Measurements from ENCODE around the gene ACOX3. TPM values are rescaled to one million over a fixed set of nuclear protein-coding genes. Genes with fewer than 3 reads are reported as not detected.
A peak's percentile ranks its signal among the peaks of the same experiment; 100 is the strongest.

ACOX3 gene
- total and polyA plus RNA-seq, 4 experiments from 2014 or later = 13.3 to 17.3 (median 16.4) TPM

GRCh38 chr4:8472158-8472688 is 31.7 kb upstream of the ACOX3 start:
- no peaks in the 10 kb centered on the region for H3K27me3 Mint-ChIP-seq
- ChIA-PET CTCF (ENCODE audit: partially characterized antibody) (no interaction called here), POLR2A (ENCODE audit: partially characterized antibody) (no interaction called here)
- H3K27ac Mint-ChIP-seq = peak overlapping the region in 2 of 7 donors; percentile 45 to 49
- Histone ChIP-seq H3K9me3 (ENCODE audit: control insufficient read depth in 1 of 2, low read length in 2 of 2) (no peaks in the 10 kb centered on the region), H3K27me3 (ENCODE audit: insufficient read depth, low read length) (no peaks in the 10 kb centered on the region), H3K4me1 (ENCODE audit: insufficient read depth, low read length) (no peaks in the 10 kb centered on the region), H3K27ac (ENCODE audit: low read depth, low read length) (no peak overlapping the region), H3K4me3 (ENCODE audit: low read length in 2 of 2) (no peak overlapping the region), H3K36me3 (ENCODE audit: insufficient read depth, low read length) (peaks cover 14% of the 10 kb centered on the region)
- H3K9me3 Mint-ChIP-seq = no peaks in the 10 kb centered on the region
- H3K4me1 Mint-ChIP-seq = peaks cover 0 to 4% (median 2%) of the 10 kb centered on the region in 4 donors
- H3K4me3 Mint-ChIP-seq = no peak overlapping the region
- DNase-seq = no peak
- intact Hi-C loops (cut with micrococcal nuclease) = no loop called here
- peaks cover 29 to 37% of the 10 kb centered on the region in 2 donors for H3K36me3 Mint-ChIP-seq

GRCh38 chr4:8471211-8471875 is 30.8 kb upstream of the ACOX3 start:
- POLR2A ChIA-PET (ENCODE audit: partially characterized antibody) = no interaction called here

GRCh38 chr4:8470451-8471024 is 30.0 kb upstream of the ACOX3 start:
- intact Hi-C loops (cut with micrococcal nuclease) = no loop called here
- CTCF ChIA-PET (ENCODE audit: partially characterized antibody) = no interaction called here
- POLR2A ChIA-PET (ENCODE audit: partially characterized antibody) = no interaction called here
- Histone ChIP-seq H3K27ac (ENCODE audit: low read depth, low read length) (no peak overlapping the region), H3K4me3 (ENCODE audit: low read length in 2 of 2) (no peak overlapping the region), H3K27me3 (ENCODE audit: insufficient read depth, low read length) (no peaks in the 10 kb centered on the region), H3K9me3 (ENCODE audit: control insufficient read depth in 1 of 2, low read length in 2 of 2) (no peaks in the 10 kb centered on the region), H3K36me3 (ENCODE audit: insufficient read depth, low read length) (peaks cover 17% of the 10 kb centered on the region), H3K4me1 (ENCODE audit: insufficient read depth, low read length) (no peaks in the 10 kb centered on the region)
- Mint-ChIP-seq H3K4me3 (no peak overlapping the region), H3K27ac (peak overlapping the region in 1 of 7 donors; percentile 70), H3K36me3 (peaks cover 24 to 34% of the 10 kb centered on the region in 2 donors), H3K27me3 (no peaks in the 10 kb centered on the region), H3K9me3 (no peaks in the 10 kb centered on the region), H3K4me1 (peaks cover 0 to 4% (median 2%) of the 10 kb centered on the region in 4 donors)
- no peak for DNase-seq

More at GRCh38 chr4:8471211-8471875, 30.8 kb upstream of the ACOX3 start:
- CTCF ChIA-PET (ENCODE audit: partially characterized antibody) = no interaction called here
- H3K4me1 Mint-ChIP-seq = peaks cover 0 to 4% (median 2%) of the 10 kb centered on the region in 4 donors
- H3K9me3 Mint-ChIP-seq = no peaks in the 10 kb centered on the region
- Histone ChIP-seq H3K27ac (ENCODE audit: low read depth, low read length) (no peak overlapping the region), H3K9me3 (ENCODE audit: control insufficient read depth in 1 of 2, low read length in 2 of 2) (no peaks in the 10 kb centered on the region), H3K4me3 (ENCODE audit: low read length in 2 of 2) (no peak overlapping the region), H3K4me1 (ENCODE audit: insufficient read depth, low read length) (no peaks in the 10 kb centered on the region), H3K27me3 (ENCODE audit: insufficient read depth, low read length) (no peaks in the 10 kb centered on the region), H3K36me3 (ENCODE audit: insufficient read depth, low read length) (peaks cover 14% of the 10 kb centered on the region)
- no peak overlapping the region for H3K4me3 Mint-ChIP-seq
- peaks cover 30 to 38% of the 10 kb centered on the region in 2 donors for H3K36me3 Mint-ChIP-seq
- no peak overlapping the region for H3K27ac Mint-ChIP-seq
- DNase-seq = no peak
- no peaks in the 10 kb centered on the region for H3K27me3 Mint-ChIP-seq
- intact Hi-C loops (cut with micrococcal nuclease) = no loop called here

GRCh38 chr4:8469550-8469949 is 29.0 kb upstream of the ACOX3 start:
- H3K9me3 Mint-ChIP-seq = no peaks in the 10 kb centered on the region
- Histone ChIP-seq H3K9me3 (ENCODE audit: control insufficient read depth in 1 of 2, low read length in 2 of 2) (no peaks in the 10 kb centered on the region), H3K4me3 (ENCODE audit: low read length in 2 of 2) (no peak overlapping the region), H3K27me3 (ENCODE audit: insufficient read depth, low read length) (no peaks in the 10 kb centered on the region), H3K36me3 (ENCODE audit: insufficient read depth, low read length) (peaks cover 22% of the 10 kb centered on the region), H3K4me1 (ENCODE audit: insufficient read depth, low read length) (no peaks in the 10 kb centered on the region), H3K27ac (ENCODE audit: low read depth, low read length) (no peak overlapping the region)
- H3K27ac Mint-ChIP-seq = peak overlapping the region in 1 of 7 donors; percentile 68
- CTCF ChIA-PET (ENCODE audit: partially characterized antibody) = interaction anchor here (0.9 kb wide), 1 partner anchor 29 kb away, joined by 3 read pairs; the partner anchor contains the start of genes ACOX3 and TRMT44
- no peak overlapping the region for H3K4me3 Mint-ChIP-seq
- peaks cover 29 to 40% of the 10 kb centered on the region in 2 donors for H3K36me3 Mint-ChIP-seq
- intact Hi-C loops (cut with micrococcal nuclease) = no loop called here
- H3K27me3 Mint-ChIP-seq = no peaks in the 10 kb centered on the region
- no peak for DNase-seq
- H3K4me1 Mint-ChIP-seq = peaks cover 0 to 4% (median 2%) of the 10 kb centered on the region in 4 donors
- POLR2A ChIA-PET (ENCODE audit: partially characterized antibody) = no interaction called here

GRCh38 chr4:8468746-8469535 is 28.4 kb upstream of the ACOX3 start:
- H3K4me3 ChIP-seq (ENCODE audit: low read length in 2 of 2) = no peak overlapping the region
- no peaks in the 10 kb centered on the region for H3K9me3 Mint-ChIP-seq
- no peaks in the 10 kb centered on the region for H3K9me3 ChIP-seq (ENCODE audit: control insufficient read depth in 1 of 2, low read length in 2 of 2)
- no peak overlapping the region for H3K27ac ChIP-seq (ENCODE audit: low read depth, low read length)
- DNase-seq = peak; percentile 23 to 46 (median 35)
- peak overlapping the region in 3 of 7 donors; percentile 23 to 68 (median 63) for H3K27ac Mint-ChIP-seq
- H3K4me3 Mint-ChIP-seq = no peak overlapping the region
- H3K4me1 Mint-ChIP-seq = peaks cover 0 to 4% (median 2%) of the 10 kb centered on the region in 4 donors
- POLR2A ChIA-PET (ENCODE audit: partially characterized antibody) = interaction anchor here (0.6 kb wide), 1 partner anchor 1366 kb away, joined by 3 read pairs; no protein-coding TSS in a partner anchor
- peaks cover 29 to 45% of the 10 kb centered on the region in 2 donors for H3K36me3 Mint-ChIP-seq
- intact Hi-C loops (cut with micrococcal nuclease) = no loop called here
- H3K36me3 ChIP-seq (ENCODE audit: insufficient read depth, low read length) = peaks cover 22% of the 10 kb centered on the region
- H3K27me3 ChIP-seq (ENCODE audit: insufficient read depth, low read length) = no peaks in the 10 kb centered on the region
- H3K27me3 Mint-ChIP-seq = no peaks in the 10 kb centered on the region
- no peaks in the 10 kb centered on the region for H3K4me1 ChIP-seq (ENCODE audit: insufficient read depth, low read length)
- CTCF ChIA-PET (ENCODE audit: partially characterized antibody) = interaction anchor here (0.9 to 2.0 kb wide), 5 partner anchors 9 to 227 kb away, joined by 3 to 6 read pairs (median 5); partner anchors contain the start of genes ACOX3 and TRMT44

GRCh38 chr4:8467016-8467415 is 26.5 kb upstream of the ACOX3 start:
- ChIA-PET POLR2A (ENCODE audit: partially characterized antibody) (no interaction called here), CTCF (ENCODE audit: partially characterized antibody) (interaction anchor here (1.4 to 2.0 kb wide), 2 partner anchors 31 to 37 kb away, joined by 3 to 5 read pairs; no protein-coding TSS in a partner anchor)
- no peaks in the 10 kb centered on the region for H3K27me3 Mint-ChIP-seq
- H3K27me3 ChIP-seq (ENCODE audit: insufficient read depth, low read length) = no peaks in the 10 kb centered on the region
- H3K36me3 Mint-ChIP-seq = peaks cover 28 to 58% of the 10 kb centered on the region in 2 donors
- H3K9me3 ChIP-seq (ENCODE audit: control insufficient read depth in 1 of 2, low read length in 2 of 2) = no peaks in the 10 kb centered on the region
- intact Hi-C loops (cut with micrococcal nuclease) = no loop called here
- peaks cover 22% of the 10 kb centered on the region for H3K36me3 ChIP-seq (ENCODE audit: insufficient read depth, low read length)
- peaks cover 0 to 4% (median 2%) of the 10 kb centered on the region in 4 donors for H3K4me1 Mint-ChIP-seq
- no peak for DNase-seq
- no peaks in the 10 kb centered on the region for H3K4me1 ChIP-seq (ENCODE audit: insufficient read depth, low read length)
- no peak overlapping the region for H3K4me3 Mint-ChIP-seq
- no peak overlapping the region for H3K27ac ChIP-seq (ENCODE audit: low read depth, low read length)
- no peak overlapping the region for H3K27ac Mint-ChIP-seq
- no peak overlapping the region for H3K4me3 ChIP-seq (ENCODE audit: low read length in 2 of 2)
- no peaks in the 10 kb centered on the region for H3K9me3 Mint-ChIP-seq

Measured in CD4-positive, alpha-beta memory T cell (primary cell).